Inferior parietal cortex (tissue), 1 donor: ENCODE results near the gene SAMD14.

Experiments used
- DNase-seq: peaks from one replicate; pipeline ENCODE4 v3.0.0-alpha.2; 2016; ENCODE audit errors: extremely low spot score

The SAMD14 gene

GRCh38 chr17:50113624-50114320 is 16.2 kb downstream of the SAMD14 start:
- DNase-seq = no peak

- DNase-seq = no peak
Measured at GRCh38 chr17:50112694-50113093, 17.3 kb downstream of the SAMD14 start.

GRCh38 chr17:50111673-50112655 is 18.0 kb downstream of the SAMD14 start:
- DNase-seq = no peak

DNA sequence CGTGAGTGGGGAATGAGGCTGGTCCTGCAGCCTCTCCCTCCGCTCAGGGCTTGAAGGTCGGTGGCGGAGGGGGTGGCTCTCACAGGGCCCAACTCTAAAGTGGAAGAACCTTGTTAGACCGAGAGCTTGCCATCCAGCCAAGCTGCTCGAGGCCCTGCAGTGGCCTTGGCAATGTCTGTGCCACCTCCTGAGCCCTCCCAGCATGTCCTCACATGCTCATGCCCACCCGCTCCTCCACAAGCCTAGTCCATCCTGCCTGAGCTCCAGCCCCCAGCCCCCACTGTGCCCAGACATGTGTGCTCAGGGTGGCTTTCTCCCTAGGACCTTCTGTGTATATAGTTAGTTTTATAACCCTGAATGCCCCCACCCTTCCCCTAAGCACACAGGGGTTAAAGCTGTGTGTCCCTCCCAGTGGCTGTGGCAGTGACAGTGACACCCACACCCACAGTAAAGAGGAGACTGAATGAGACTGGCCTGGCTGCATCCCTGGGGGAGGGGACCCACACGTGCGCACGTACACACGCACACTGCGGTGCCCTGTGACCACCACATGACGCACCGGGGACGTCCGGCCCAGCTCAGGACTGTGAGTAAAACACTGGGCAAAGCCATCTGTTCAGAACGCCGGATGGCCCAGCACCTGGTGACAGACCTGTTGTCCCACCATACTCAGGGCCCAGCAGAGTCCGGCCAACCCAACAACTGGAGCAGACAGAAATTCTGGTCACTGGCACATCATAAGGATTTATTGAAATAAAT is 19.2 kb downstream of the SAMD14 start:
- no peak for DNase-seq

- no peak for DNase-seq
Measured at GRCh38 chr17:50109785-50110184, 20.2 kb downstream of the SAMD14 start.

- DNase-seq = no peak
Measured at GRCh38 chr17:50109207-50109606, 20.8 kb downstream of the SAMD14 start.

GRCh38 chr17:50108556-50108955 is 21.4 kb downstream of the SAMD14 start:
- DNase-seq = no peak

DNA sequence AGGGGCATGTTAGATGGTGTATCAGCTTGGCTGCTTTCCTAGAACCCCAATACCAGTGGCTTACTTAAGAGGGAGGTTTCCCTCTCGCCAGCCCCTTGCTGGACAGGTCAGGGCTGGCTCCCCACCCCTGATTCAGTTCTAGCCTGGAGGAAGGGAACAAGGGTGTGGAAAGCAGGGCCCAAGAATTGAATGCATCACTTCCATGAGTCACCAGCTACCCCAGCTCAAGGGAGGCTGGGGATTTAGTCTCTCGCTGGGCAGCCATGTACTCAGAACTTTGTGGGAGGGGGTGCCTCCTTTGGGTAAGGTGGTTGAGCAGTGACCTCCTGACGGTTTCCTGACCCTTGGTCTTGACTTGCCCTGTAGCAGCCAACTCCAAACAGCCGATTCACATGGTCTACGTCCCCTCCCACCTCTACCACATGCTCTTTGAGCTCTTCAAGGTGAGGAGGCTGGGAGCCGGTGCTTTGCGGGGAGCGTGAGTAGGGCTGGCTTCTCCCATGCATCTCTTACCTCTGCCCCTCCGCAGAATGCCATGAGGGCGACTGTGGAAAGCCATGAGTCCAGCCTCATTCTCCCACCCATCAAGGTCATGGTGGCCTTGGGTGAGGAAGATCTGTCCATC is 22.1 kb downstream of the SAMD14 start:
- no peak for DNase-seq

GRCh38 chr17:50106393-50107131 is 23.4 kb downstream of the SAMD14 start:
- DNase-seq = no peak

GRCh38 chr17:50105811-50106210 is 24.1 kb downstream of the SAMD14 start:
- no peak for DNase-seq

DNA sequence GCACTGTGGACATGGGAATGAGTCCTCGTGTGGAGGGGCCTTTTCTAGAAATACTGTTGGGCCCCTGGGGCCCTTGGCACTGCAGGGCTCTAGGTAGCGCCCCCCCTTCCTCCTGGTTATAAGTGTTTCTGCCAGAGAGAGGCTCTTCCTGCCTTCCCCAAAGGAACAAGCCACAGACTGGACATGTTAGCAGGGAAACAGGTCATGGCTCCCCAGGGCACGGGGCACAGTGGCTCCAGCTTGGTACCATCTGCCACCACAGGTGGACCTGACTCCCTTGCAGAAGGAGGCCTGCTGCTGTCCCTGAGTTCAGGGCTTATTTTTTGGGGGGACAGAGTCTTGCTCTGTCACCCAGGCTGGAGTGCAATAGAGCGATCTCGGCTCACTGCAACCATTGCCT is 26.0 kb downstream of the SAMD14 start:
- no peak for DNase-seq

- DNase-seq = no peak
Measured at GRCh38 chr17:50103252-50103651, 26.7 kb downstream of the SAMD14 start.

DNA sequence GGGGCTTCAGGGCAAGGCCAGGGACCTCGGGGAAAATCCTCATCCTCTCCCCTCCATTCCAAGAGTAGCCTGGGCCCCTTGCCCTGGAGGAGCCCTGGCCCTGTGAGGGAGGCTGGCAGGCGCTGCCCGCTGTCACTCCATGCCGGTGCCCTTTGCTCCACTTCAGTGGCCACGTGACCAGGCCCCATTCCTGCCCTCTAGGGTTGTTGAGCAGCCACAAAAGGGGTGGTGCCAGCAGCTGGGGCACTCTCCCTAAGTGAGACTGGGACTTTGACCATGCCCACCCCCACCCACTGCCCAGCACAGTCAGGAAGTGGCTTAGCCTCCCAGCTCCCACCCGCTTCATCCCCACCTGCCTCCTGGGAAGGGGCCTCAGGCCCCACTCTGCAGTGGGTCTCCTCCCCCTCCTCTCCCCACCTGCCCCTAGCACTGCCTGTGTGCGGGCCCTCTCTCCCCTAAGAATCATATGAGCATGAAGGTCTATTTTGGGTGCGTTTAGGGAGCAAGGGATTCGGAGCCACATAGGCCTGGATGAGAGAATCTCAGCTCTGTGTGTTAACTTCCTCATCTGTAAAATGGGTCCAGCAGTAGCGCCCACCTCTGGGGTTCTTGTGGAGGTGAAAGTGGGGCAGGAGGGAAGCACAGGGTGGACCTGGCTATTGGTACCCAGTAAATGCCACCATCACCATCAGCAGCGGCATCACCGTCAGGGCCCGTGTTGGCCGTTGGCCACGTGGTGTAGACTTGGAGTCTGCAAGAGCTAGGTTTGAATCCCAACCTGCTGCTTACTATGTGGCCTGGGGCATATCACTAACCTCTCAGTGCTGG is 27.6 kb downstream of the SAMD14 start:
- DNase-seq = no peak

DNA sequence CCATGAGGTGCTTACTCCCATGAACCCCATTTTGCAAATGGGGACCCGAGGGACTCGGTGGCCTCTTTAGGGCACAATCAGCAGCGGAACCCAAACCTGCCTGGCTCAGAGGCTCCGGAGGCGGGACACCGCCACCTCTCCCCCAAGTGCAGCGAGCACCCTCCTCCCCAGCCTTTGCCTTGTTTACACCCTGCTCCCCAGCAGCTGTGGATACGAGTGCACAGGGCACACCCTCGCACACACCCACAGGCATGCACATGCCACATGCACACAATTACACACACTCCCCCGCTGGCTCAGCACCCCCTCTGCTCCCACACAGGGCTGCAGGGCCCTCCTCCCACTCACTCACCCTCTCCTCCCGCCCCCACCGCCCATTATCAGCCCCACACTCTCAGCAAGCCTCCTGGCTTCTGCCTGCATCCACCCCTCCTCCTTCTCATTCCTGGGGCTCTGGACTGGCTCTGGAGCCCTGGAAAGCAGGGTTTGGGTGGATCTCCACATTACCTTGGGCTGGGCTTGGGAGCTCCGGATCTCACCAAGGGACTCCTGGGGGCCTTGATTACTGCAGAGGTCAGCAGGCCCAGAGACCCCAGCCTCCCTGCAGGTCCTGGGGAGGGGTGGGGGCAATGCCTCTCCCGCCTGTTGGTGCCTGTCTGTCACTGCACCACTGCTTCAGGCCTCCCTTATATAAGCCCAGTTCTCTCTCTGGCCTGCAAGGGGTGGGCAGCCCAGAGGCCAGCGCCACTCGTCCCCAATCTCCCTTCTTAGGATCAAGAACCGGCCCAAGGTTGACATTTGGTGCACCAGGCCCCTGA is 28.4 kb downstream of the SAMD14 start:
- no peak for DNase-seq

GRCh38 chr17:50100921-50101345 is 29.0 kb downstream of the SAMD14 start:
- DNase-seq = no peak

DNA sequence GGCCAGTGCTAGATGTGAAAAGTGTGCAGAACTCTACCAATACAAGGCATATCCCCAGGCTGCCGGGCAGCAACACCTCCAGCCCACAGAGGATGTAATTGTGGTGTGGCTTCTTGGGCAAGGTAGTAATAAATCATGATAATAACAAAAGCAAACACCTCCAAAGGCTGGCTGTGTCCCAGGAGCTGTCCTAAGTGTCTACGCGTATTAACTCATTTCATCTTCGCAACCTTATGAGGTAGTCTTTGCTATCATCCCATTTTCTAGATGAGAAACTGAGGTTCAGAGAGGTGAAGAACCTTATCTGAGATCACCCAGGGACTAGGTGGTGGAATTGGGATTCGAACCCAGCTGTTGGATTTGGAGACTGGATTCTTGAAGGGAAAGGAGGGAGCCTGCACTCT is 29.5 kb downstream of the SAMD14 start:
- DNase-seq = no peak

- DNase-seq = no peak
Measured at GRCh38 chr17:50099003-50099402, 31.0 kb downstream of the SAMD14 start.

DNA sequence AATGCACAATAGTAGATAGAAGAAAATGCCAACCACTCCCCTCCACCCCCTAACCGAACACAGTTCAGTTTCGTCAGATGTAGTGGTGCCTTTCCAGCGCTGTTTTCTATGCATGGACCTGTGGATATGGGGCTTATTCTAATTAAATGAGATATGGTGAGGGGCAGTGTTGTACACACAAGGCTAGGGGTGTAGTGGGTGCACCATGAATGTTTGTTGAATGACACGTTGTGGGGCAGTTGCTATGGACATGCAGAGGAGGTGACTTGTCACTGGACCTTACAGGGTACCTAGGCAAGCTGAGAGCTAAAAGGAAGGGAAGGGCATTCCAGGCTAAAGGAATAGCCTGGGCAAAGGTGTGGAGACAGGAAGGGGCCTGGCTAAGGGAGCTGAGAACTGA is 31.4 kb downstream of the SAMD14 start:
- no peak for DNase-seq

- no peak for DNase-seq
Measured at GRCh38 chr17:50097926-50098325, 32.0 kb downstream of the SAMD14 start.
